CD4-positive, alpha-beta T cell treated with Interleukin-1 beta for 1 hour (primary cell): ENCODE measurements around the gene DDA1.

Source experiments
- DNase-seq, 2 donors: peaks; one replicate each; pipeline ENCODE4 v3.0.0-alpha.2; 2020 to 2022

DDA1 gene

GRCh38 chr19:17330262-17331044, 21.1 kb downstream of the DDA1 start:
- DNase-seq, result no peak

GRCh38 chr19:17331045-17331558, 21.7 kb downstream of the DDA1 start:
- DNase-seq, result no peak

- no peak for DNase-seq
Measured at GRCh38 chr19:17332360-17332676, 23.0 kb downstream of the DDA1 start.

- DNase-seq, result peak; percentile 46 to 59
Measured at GRCh38 chr19:17332677-17333581, 23.6 kb downstream of the DDA1 start.

GRCh38 chr19:17333611-17334413, 24.4 kb downstream of the DDA1 start:
- DNase-seq, result peak; percentile 71 to 72

GRCh38 chr19:17334414-17335409, 25.3 kb downstream of the DDA1 start, which contains the start of gene ANO8:
TSS of gene ANO8 (minus strand) at chr19:17334855. CDS start at chr19:17334670, 185 bp downstream.
- DNase-seq, result peak; percentile 95 to 98

GRCh38 chr19:17335575-17335974, 26.2 kb downstream of the DDA1 start:
- no peak for DNase-seq

- DNase-seq, result peak; percentile 97 to 98
Measured at GRCh38 chr19:17336872-17337674, 27.7 kb downstream of the DDA1 start, which contains the start of gene GTPBP3. TSS of gene GTPBP3 (plus strand) at chr19:17337553. CDS start at chr19:17337612, 59 bp downstream.

- DNase-seq, result peak in 1 of 2 donors; percentile 19
Measured at GRCh38 chr19:17337675-17338432, 28.5 kb downstream of the DDA1 start.

GRCh38 chr19:17338433-17339078, 29.2 kb downstream of the DDA1 start:
- DNase-seq, result no peak

GRCh38 chr19:17339088-17339741, 29.9 kb downstream of the DDA1 start:
- peak; percentile 16 to 39 for DNase-seq

- DNase-seq, result no peak
Measured at GRCh38 chr19:17340302-17340870, 31.0 kb downstream of the DDA1 start.

- DNase-seq, result no peak
Measured at GRCh38 chr19:17340871-17341357, 31.6 kb downstream of the DDA1 start.

GRCh38 chr19:17341386-17341785, 32.0 kb downstream of the DDA1 start:
- DNase-seq, result no peak

- DNase-seq, result no peak
Measured at GRCh38 chr19:17341845-17342244, 32.5 kb downstream of the DDA1 start.

GRCh38 chr19:17346109-17346671, 36.8 kb downstream of the DDA1 start:
- DNase-seq, result peak; percentile 75 to 77

GRCh38 chr19:17347361-17347760, 38.0 kb downstream of the DDA1 start:
- no peak for DNase-seq

- DNase-seq, result no peak
Measured at GRCh38 chr19:17347877-17348276, 38.5 kb downstream of the DDA1 start.
